Ovary (tissue), 9 donors: ENCODE results near the gene KRT7. TPM values are rescaled to one million over a fixed set of nuclear protein-coding genes. Genes with fewer than 3 reads are reported as not detected.
A peak's percentile ranks its signal among the peaks of the same experiment; 100 is the strongest.
"Not testable (repeated sequence)": the region's sequence is repeated elsewhere in the genome, so short reads cannot be mapped to it uniquely, and the experiment has no call there.

Source experiments
- DNase-seq, 5 donors: peaks; one replicate each; pipeline ENCODE4 v3.0.0-alpha.2; 2019 to 2020
- H3K27ac ChIP-seq, 2 donors: fragments of 200-600 bp; one replicate each; pipeline versions ENCODE4 v1.5.1 to v1.8.0; 2019 to 2022
- H3K27me3 ChIP-seq: fragments of 200-600 bp; one replicate; pipeline ENCODE4 v1.8.0; 2022
- H3K36me3 ChIP-seq: fragments of 200-600 bp; sonication (generic); one replicate; pipeline ENCODE4 v1.5.1; 2019
- H3K4me1 ChIP-seq: one replicate; pipeline ENCODE4 v1.8.1; 2013; ENCODE audit warnings: mild to moderate bottlenecking, moderate library complexity; ENCODE audit not compliant: insufficient read depth
- H3K4me3 ChIP-seq: fragments of 200-600 bp; sonication (generic); one replicate; pipeline ENCODE4 v1.5.1; 2017
- H3K9me3 ChIP-seq, 2 donors: fragments of 200-600 bp in 1 of 2; sonication (generic) in 1 of 2; one replicate each; pipeline versions ENCODE4 v1.5.1 to v1.8.1; 2013 to 2019; ENCODE audit warnings: mild to moderate bottlenecking in 1 of 2, moderate library complexity in 1 of 2
- CTCF ChIP-seq, 3 donors: fragments of 450-650 bp in 2 of 3; fragments of 200-600 bp in 1 of 3; IDR thresholded peaks; one replicate each; pipeline versions ENCODE4 v1.5.1 to v1.8.0; 2016 to 2022; ENCODE audit warnings: antibody characterized with exemption in 3 of 3, mild to moderate bottlenecking in 1 of 3
- EP300 ChIP-seq: sonication (generic); formaldehyde crosslinking; IDR thresholded peaks from one replicate; pipeline ENCODE4 v1.6.1; 2017; ENCODE audit warnings: antibody characterized with exemption
- POLR2A ChIP-seq: fragments of 450-650 bp; IDR thresholded peaks from one replicate; pipeline ENCODE4 v1.6.1; 2017; ENCODE audit warnings: antibody characterized with exemption, mild to moderate bottlenecking, moderate library complexity
- WGBS, 3 donors: extraction: QIAGEN DNeasy Blood & Tissue Kit in 1 of 3; methylation state at CpG; one replicate each; pipeline versions ENCODE4 v1.1.5 to v1.1.7; 2013 to 2017; 5-methylcytosine and 5-hydroxymethylcytosine counted together
- intact Hi-C, 4 donors: fragments of 100-400 bp; cut with DNase I; formaldehyde crosslinking; loops; one replicate each; pipeline versions ENCODE4 v1.11.0 to v1.15.1; 2022 to 2023
- polyA plus RNA-seq, 2 donors: library from polyadenylated mRNA; stranded (reverse); fragments of 200-250 nt in 1 of 2; fragments of 350-450 nt in 1 of 2; fragmentation: Illumina TruSeq in 1 of 2; extraction: RNeasy Lipid Tissue Mini Kit (QIAGEN cat#74804) in 1 of 2; gene quantifications; one replicate each; pipeline ENCODE4 v1.2.3, GENCODE V29; 2013 to 2014
- total RNA-seq, 7 donors: library from RNA; depleted of rRNA in 2 of 7; stranded (reverse); fragments of >200 nt in 2 of 7; fragmentation: NEBNext Ultra II Directional in 3 of 7; extraction: Animal tissue kit (Norgen Biotek cat#: 25700) in 3 of 7; gene quantifications; one replicate each; pipeline versions ENCODE4 v1.1.0 to v1.2.4, GENCODE V29; 2016 to 2023
- donor health status: DM: no; HTN: no; CAD: no; lungs with moderate emphysema.
- donor health status: DM: no; HTN: no; CAD: no.
- donor health status: Bipolar disorder and iron deficiency.
- donor health status: DM: yes; HTN: yes; CAD: no.
- donor health status: DM: no; HTN: no; CAD: no.
- donor health status: DM: yes; HTN: yes; CAD: no.

Gene KRT7
- total and polyA plus RNA-seq, 9 donors, result 0.37 to 379 (median 22.7) TPM; not detected in 1

GRCh38 chr12:52257074-52257551 lies 24.1 kb downstream of the KRT7 start:
- H3K4me1 ChIP-seq, result peaks cover 3% of the 10 kb centered on the region
- no peak overlapping the region for H3K4me3 ChIP-seq
- no peak for DNase-seq
- intact Hi-C loops, result no loop called here
- TF ChIP-seq CTCF (IDR thresholded peaks at IDR 0.05), result no peak
- no peak for TF ChIP-seq POLR2A
- no peak for TF ChIP-seq EP300
- WGBS, 3 donors, result 88 to 90% (median 89%) methylated on average over 4 of the region's 4 CpGs
- no peaks in the 10 kb centered on the region for H3K9me3 ChIP-seq
- H3K27ac ChIP-seq, result no peak overlapping the region
- H3K36me3 ChIP-seq, result no peaks in the 10 kb centered on the region
- H3K27me3 ChIP-seq, result no peaks in the 10 kb centered on the region

- H3K4me3 ChIP-seq, H3K36me3 ChIP-seq, DNase-seq, H3K9me3 ChIP-seq, intact Hi-C loops, H3K27me3 ChIP-seq, H3K27ac ChIP-seq, H3K4me1 ChIP-seq: not testable (repeated sequence)
- WGBS, 3 donors, result 35 to 40% (median 37%) methylated on average over 12 to 13 of the region's 13 CpGs
Measured at GRCh38 chr12:52257922-52258321, 24.9 kb downstream of the KRT7 start.

- H3K9me3 ChIP-seq, result no peaks in the 10 kb centered on the region
- no peak overlapping the region for H3K27ac ChIP-seq
- intact Hi-C loops, result no loop called here
- no peaks in the 10 kb centered on the region for H3K36me3 ChIP-seq
- 3 to 4% (median 3%) methylated on average over 47 to 72 of the region's 72 CpGs for WGBS, 3 donors
- DNase-seq, result peak in 1 of 5 donors; percentile 52
- H3K4me1 ChIP-seq, result peaks cover 3% of the 10 kb centered on the region
- TF ChIP-seq EP300 (no peak), POLR2A (no peak), CTCF (IDR thresholded peaks at IDR 0.05) (no peak)
- H3K27me3 ChIP-seq, result no peaks in the 10 kb centered on the region
- no peak overlapping the region for H3K4me3 ChIP-seq
Measured at GRCh38 chr12:52258335-52258901, 25.4 kb downstream of the KRT7 start.

GRCh38 chr12:52259657-52260243 lies 26.7 kb downstream of the KRT7 start:
- no peak overlapping the region for H3K27ac ChIP-seq
- 85 to 88% (median 87%) methylated on average over 6 of the region's 6 CpGs for WGBS, 3 donors
- intact Hi-C loops, result no loop called here
- H3K9me3 ChIP-seq, result no peaks in the 10 kb centered on the region
- H3K4me3 ChIP-seq, result no peak overlapping the region
- H3K27me3 ChIP-seq, result no peaks in the 10 kb centered on the region
- TF ChIP-seq EP300 (no peak), CTCF (IDR thresholded peaks at IDR 0.05) (no peak), POLR2A (no peak)
- no peak for DNase-seq
- H3K4me1 ChIP-seq, result peaks cover 3% of the 10 kb centered on the region
- no peaks in the 10 kb centered on the region for H3K36me3 ChIP-seq
